Activated naive CD4-positive, alpha-beta T cell treated with anti-CD3 and anti-CD28 coated beads, Interleukin-2, amount 10 ng/mL, durations not matched to agents 7 days and 5 days (primary cell): ENCODE data around the gene RNASEH2C.
"Not testable (repeated sequence)": the region's sequence is repeated elsewhere in the genome, so short reads cannot be mapped to it uniquely, and the experiment has no call there.

Experiments used
- CTCF ChIA-PET: fragments of 350-600 bp; sonication (Branson Sonifier 250); formaldehyde crosslinking; loops from one replicate; lab custom pipeline; 2021; ENCODE audit warnings: antibody characterized with exemption; lab: Charles Lee
- DNase-seq: peaks from one replicate; pipeline ENCODE4 v3.0.0-alpha.2; 2020
- H3K27ac Mint-ChIP-seq: one replicate; pipeline ENCODE4 v1.8.0; 2021; ENCODE audit warnings: mild to moderate bottlenecking, moderate library complexity, mixed read lengths
- H3K27me3 Mint-ChIP-seq: one replicate; pipeline ENCODE4 v1.8.0; 2021; ENCODE audit warnings: mild to moderate bottlenecking, mixed read lengths
- H3K36me3 Mint-ChIP-seq: one replicate; pipeline ENCODE4 v1.8.0; 2021; ENCODE audit warnings: mixed read lengths
- H3K4me1 Mint-ChIP-seq: one replicate; pipeline ENCODE4 v1.8.0; 2021; ENCODE audit warnings: mixed read lengths
- H3K4me3 Mint-ChIP-seq: one replicate; pipeline ENCODE4 v1.8.0; 2021; ENCODE audit warnings: mild to moderate bottlenecking, moderate library complexity, mixed read lengths
- H3K9me3 Mint-ChIP-seq: one replicate; pipeline ENCODE4 v1.8.0; 2021; ENCODE audit warnings: mixed read lengths

Gene RNASEH2C

DNA sequence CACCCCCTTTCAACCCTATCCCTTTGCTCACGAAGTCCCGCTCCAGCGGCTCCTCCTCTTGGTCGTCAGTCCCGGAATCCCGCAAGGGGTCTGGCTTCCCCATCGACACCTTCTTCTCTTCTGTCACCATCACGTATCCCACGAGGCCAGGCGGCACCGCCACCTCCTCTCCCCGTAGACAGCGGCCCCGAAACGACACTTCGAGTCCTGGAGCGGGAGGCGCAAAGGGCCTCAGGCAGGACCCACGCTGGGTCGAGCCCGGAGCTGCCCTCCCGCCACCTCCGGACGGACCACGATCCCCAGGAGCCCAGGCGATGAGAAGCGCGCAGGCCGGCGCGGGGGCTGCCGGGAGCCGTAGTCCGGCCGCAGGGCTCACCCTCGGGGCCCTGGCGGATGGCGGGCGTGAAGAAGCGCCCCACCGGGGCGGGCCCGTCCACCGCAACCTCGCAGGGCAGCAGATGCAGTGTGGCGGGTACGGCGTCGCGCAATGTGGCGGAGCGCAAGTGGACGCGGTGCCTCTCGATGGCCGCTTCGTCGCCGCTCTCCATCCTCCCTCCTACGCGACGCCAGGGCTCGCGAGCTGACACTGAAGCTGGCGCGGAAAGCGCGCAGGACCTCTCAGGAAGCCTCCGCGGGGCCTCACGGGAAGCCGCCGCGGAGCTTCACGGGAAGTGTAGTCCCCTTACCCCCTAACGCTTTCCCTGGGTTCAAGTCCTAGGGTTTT, at the start of gene RNASEH2C:
Gene RNASEH2C (minus strand): TSS at position 588 of the 724 bp plus-strand sequence. CDS start 40 bp downstream, at position 548.
- H3K4me1 Mint-ChIP-seq: peaks cover 40% of the 10 kb centered on the region
- peak within 1 kb of the TSS; percentile 93 for H3K4me3 Mint-ChIP-seq
- H3K27ac Mint-ChIP-seq: peak within 1 kb of the TSS; percentile 87
- peaks cover 33% of the 10 kb centered on the region for H3K36me3 Mint-ChIP-seq
- no peaks in the 10 kb centered on the region for H3K9me3 Mint-ChIP-seq
- H3K27me3 Mint-ChIP-seq: peaks cover 7% of the 10 kb centered on the region
- DNase-seq: peak; percentile 85
- CTCF ChIA-PET: interaction anchor here (0.7 to 3.1 kb wide), 7 partner anchors 8 to 325 kb away, joined by 3 to 13 read pairs (median 3); partner anchors contain the start of genes KAT5 and SIPA1

DNA sequence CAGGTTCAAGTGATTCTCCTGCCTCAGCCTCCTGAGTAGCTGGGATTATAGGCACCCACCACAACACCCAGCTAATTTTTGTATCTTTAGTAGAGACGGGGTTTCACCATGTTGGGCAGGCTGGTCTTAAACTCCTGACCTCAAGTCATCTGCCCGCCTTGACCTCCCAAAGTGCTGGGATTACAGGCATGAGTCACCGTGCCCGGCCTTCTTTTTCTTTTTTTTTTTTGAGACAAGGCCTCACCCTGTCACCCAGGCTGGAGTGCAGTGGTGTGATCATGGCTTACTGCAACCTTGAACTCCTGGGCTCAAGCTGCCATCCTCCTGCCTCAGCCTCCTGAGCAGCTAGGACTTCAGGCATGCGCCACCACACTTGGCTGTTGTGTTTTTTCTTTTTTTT, 47.2 kb upstream of the RNASEH2C start:
- not testable (repeated sequence) for H3K36me3 Mint-ChIP-seq, H3K9me3 Mint-ChIP-seq, DNase-seq, H3K27ac Mint-ChIP-seq, H3K4me1 Mint-ChIP-seq, H3K27me3 Mint-ChIP-seq, H3K4me3 Mint-ChIP-seq
- CTCF ChIA-PET: interaction anchor here (1.7 kb wide), 1 partner anchor 56 kb away, joined by 4 read pairs; the partner anchor contains the start of gene KAT5

DNA sequence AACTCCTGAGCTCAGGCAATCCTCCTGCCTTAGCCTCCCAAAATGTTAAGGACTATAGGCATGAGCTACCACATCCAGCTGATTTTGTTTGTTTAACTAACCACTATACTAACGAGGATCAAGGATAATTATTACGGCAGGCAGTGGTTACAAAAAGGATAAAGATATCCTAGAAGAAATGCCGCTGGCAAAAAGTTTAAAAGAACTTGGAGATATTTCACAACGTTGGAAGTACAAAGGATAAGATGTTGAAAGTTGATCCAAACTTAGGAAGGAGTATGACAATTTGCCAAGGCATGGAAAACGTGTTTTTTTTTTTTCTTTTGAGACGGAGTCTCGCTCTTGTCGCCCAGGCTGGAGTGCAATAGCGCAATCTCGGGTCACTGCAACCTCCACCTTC, 46.8 kb upstream of the RNASEH2C start:
- Mint-ChIP-seq H3K27ac (no peak overlapping the region), H3K4me1 (peaks cover 3% of the 10 kb centered on the region), H3K36me3 (no peaks in the 10 kb centered on the region), H3K27me3 (peaks cover 9% of the 10 kb centered on the region), H3K9me3 (no peaks in the 10 kb centered on the region), H3K4me3 (no peak overlapping the region)
- CTCF ChIA-PET: interaction anchor here (1.7 to 2.8 kb wide), 2 partner anchors 11 to 56 kb away, joined by 4 to 13 read pairs; partner anchors contain the start of gene KAT5
- DNase-seq: no peak

DNA sequence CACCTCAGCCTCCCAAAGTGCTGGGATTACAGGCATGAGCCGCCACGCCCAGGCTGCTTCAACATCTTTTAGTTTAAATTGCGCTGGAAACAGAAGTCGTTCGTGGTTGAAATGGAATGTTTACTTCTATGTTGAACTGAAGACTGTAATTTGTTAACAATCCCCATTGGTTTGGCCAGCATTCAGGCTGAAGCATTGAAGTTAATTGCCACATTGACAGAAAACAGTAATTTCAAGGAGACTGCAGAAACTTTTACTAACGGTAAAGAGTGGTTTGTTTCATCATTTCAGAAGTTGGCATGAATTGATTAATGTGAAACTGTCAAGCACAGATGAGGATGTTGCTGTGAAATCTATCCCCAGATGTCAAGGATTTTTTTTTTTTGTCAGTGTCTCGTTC, 45.9 kb upstream of the RNASEH2C start:
- DNase-seq: no peak
- H3K27me3 Mint-ChIP-seq: peaks cover 9% of the 10 kb centered on the region
- CTCF ChIA-PET: interaction anchor here (0.9 to 2.8 kb wide), 2 partner anchors 12 to 13 kb away, joined by 3 to 13 read pairs; no protein-coding TSS in a partner anchor
- peaks cover 3% of the 10 kb centered on the region for H3K4me1 Mint-ChIP-seq
- no peaks in the 10 kb centered on the region for H3K9me3 Mint-ChIP-seq
- H3K4me3 Mint-ChIP-seq: no peak overlapping the region
- no peak overlapping the region for H3K27ac Mint-ChIP-seq
- no peaks in the 10 kb centered on the region for H3K36me3 Mint-ChIP-seq

DNA sequence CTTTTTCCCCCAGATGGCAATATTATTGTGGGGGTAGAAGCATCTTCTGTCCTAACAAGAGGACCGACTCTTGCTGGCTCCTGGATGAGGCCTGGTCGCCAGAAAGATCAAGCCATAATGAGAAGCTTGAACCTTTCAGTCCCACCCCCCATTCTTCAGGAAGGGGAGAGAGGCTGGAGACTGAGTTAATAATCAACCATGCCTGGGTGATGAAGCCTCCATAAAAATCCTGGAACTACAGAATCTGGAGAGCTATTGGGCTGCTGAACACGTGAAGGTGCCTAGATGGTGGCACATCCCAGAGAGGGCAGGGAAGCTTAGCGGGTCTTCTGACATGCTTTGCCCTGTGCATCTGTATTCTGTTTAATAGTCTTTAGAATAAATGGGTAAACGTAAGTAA, 43.8 kb upstream of the RNASEH2C start:
- Mint-ChIP-seq H3K9me3 (no peaks in the 10 kb centered on the region), H3K36me3 (no peaks in the 10 kb centered on the region), H3K4me1 (no peaks in the 10 kb centered on the region), H3K27ac (no peak overlapping the region), H3K27me3 (peaks cover 16% of the 10 kb centered on the region), H3K4me3 (no peak overlapping the region)
- CTCF ChIA-PET: interaction anchor here (0.6 to 2.8 kb wide), 4 partner anchors 12 to 58 kb away, joined by 3 to 13 read pairs (median 4); no protein-coding TSS in a partner anchor
- no peak for DNase-seq

DNA sequence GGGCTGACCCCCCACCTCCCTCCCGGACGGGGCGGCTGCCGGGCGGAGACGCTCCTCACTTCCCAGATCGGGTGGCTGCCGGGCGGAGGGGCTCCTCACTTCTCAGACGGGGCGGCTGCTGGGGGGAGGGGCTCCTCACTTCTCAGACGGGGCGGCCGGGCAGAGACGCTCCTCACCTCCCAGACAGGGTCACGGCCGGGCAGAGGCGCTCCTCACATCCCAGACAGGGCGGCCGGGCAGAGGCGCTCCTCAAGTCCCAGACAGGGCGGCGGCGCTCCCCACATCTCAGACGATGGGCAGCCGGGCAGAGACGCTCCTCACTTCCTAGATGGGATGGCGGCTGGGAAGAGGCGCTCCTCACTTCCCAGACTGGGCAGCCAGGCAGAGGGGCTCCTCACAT, 42.2 kb upstream of the RNASEH2C start:
- DNase-seq, H3K9me3 Mint-ChIP-seq, H3K4me3 Mint-ChIP-seq, H3K36me3 Mint-ChIP-seq, H3K4me1 Mint-ChIP-seq, CTCF ChIA-PET, H3K27ac Mint-ChIP-seq: not testable (repeated sequence)
- H3K27me3 Mint-ChIP-seq: peaks cover 26% of the 10 kb centered on the region

DNA sequence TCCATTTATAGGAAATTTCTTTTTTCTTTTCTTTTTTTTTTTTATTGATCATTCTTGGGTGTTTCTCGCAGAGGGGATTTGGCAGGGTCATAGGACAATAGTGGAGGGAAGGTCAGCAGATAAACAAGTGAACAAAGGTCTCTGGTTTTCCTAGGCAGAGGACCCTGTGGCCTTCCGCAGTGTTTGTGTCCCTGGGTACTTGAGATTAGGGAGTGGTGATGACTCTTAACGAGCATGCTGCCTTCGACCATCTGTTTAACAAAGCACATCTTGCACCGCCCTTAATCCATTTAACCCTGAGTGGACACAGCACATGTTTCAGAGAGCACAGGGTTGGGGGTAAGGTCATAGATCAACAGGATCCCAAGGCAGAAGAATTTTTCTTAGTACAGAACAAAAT, 41.6 kb upstream of the RNASEH2C start:
- CTCF ChIA-PET: interaction anchor here (1.3 kb wide), 1 partner anchor 9 kb away, joined by 3 read pairs; no protein-coding TSS in a partner anchor
- H3K27ac Mint-ChIP-seq, DNase-seq, H3K4me1 Mint-ChIP-seq, H3K36me3 Mint-ChIP-seq, H3K4me3 Mint-ChIP-seq, H3K9me3 Mint-ChIP-seq: not testable (repeated sequence)
- peaks cover 26% of the 10 kb centered on the region for H3K27me3 Mint-ChIP-seq

DNA sequence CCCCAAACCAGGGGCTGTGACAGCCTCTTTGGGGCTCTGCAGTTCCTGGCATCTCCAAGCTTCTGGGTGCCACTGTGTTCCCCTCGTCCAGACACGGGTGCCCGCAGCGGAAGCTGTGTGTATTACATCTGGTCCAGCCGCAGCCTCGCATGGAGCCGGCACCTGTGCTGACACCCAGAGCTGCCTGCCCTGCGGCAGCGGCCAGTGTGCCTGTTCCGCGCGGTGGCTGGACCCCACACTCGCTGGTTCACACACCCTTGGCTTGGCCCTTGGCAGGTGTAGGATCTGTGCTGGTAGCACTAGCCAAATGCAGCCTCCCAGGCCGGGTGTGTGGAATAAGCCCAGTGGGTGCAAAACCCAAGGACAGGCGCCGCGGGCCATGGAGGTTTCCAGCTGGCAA, 24.5 kb upstream of the RNASEH2C start:
- DNase-seq: no peak
- Mint-ChIP-seq H3K9me3 (no peaks in the 10 kb centered on the region), H3K27ac (no peak overlapping the region), H3K36me3 (no peaks in the 10 kb centered on the region), H3K27me3 (peaks cover 60% of the 10 kb centered on the region), H3K4me1 (no peaks in the 10 kb centered on the region), H3K4me3 (no peak overlapping the region)
- CTCF ChIA-PET: no interaction called here

DNA sequence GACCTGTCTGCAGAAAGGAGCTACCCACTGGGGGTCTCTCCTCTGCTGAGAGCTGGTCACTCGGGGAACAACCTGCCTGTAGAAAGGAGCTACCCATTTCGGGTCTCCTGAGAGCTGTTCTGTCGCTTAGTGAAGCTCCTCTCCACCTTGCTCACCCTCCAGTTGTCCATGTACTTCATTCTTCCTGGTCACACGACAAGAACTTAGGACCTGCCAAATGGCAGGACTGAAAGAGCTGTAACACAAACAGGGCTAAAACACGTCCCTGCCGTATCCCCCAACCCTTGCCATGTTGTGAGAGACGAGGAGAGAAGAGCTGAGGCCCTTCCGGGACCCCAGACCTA, 24.1 kb upstream of the RNASEH2C start:
- H3K27ac Mint-ChIP-seq: no peak overlapping the region
- DNase-seq: no peak
- no peaks in the 10 kb centered on the region for H3K4me1 Mint-ChIP-seq
- H3K4me3 Mint-ChIP-seq: no peak overlapping the region
- CTCF ChIA-PET: no interaction called here
- no peaks in the 10 kb centered on the region for H3K9me3 Mint-ChIP-seq
- H3K36me3 Mint-ChIP-seq: no peaks in the 10 kb centered on the region
- peaks cover 57% of the 10 kb centered on the region for H3K27me3 Mint-ChIP-seq

DNA sequence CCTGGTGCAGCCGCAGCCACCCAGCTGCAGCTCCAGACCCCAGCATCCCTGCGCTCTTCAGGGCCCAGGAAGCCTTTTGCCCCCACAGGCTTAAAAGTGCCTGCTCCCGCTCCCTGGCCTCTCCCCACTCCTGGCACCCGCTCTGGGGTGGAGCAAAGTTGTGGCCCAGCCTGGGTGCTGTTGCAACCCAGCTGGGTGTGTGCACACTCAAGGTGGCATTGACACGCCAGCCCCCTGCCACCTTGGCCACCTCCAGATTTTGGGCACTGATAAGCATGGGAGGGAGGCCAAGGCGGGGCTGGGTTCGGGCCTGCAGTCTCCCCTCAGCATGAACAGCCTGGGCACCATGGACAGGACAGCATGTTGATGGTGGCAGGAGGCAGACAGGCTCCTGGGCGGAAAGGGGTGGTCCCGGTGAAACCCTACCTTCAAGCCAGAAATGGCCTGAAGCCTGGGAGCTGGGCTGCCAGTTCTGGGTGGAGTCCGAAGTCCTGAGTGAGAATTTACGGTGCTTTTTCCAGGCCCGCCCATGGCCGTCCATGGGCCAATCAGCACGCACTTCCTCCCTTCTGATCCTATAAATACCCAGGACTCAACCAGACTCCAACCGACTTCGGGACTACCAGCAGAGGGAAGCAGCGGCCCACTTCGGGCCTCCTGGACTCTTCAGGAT, 23.6 kb upstream of the RNASEH2C start:
- CTCF ChIA-PET: no interaction called here
- Mint-ChIP-seq H3K4me3 (no peak overlapping the region), H3K36me3 (no peaks in the 10 kb centered on the region), H3K27ac (no peak overlapping the region), H3K4me1 (no peaks in the 10 kb centered on the region), H3K27me3 (peaks cover 52% of the 10 kb centered on the region), H3K9me3 (no peaks in the 10 kb centered on the region)
- DNase-seq: no peak

DNA sequence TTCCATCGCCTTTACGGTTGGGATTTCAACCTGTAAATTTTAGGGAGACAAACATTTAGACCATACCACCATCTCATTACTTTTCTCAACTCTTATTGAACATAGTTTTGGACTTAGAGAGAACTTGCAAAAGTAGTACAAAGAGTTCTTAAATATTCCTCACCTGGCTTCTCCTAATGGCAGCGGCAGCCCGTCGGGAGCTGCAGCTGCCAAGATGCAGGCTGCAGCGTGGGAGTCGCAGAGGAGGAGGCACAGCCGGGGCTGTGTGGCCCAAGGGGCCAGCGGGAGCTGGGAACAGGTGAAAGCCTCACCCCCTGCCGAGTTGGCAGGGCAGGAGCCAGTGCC, 23.1 kb upstream of the RNASEH2C start:
- Mint-ChIP-seq H3K36me3 (no peaks in the 10 kb centered on the region), H3K4me1 (no peaks in the 10 kb centered on the region), H3K27ac (no peak overlapping the region), H3K4me3 (no peak overlapping the region), H3K27me3 (peaks cover 52% of the 10 kb centered on the region), H3K9me3 (no peaks in the 10 kb centered on the region)
- CTCF ChIA-PET: no interaction called here
- no peak for DNase-seq

DNA sequence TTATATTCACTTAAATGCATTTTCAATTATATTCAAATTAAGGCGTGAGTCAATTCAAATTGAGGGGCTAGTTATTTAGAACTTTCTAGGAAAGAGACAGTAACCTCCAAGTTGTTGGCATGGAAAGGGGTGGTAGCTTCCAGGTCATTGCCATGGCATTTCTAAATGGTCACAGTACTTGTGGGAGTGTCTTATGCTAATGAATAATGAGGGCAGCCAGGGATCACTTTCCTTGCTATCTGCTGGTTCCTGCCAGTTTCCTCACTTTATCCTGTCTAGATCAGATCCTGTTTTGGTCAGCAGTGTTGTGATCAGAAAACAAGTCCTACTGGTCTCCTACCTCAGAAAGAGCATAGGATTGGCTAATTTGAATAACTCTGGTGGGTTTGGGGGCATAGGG, 21.8 kb upstream of the RNASEH2C start:
- no peak for DNase-seq

DNA sequence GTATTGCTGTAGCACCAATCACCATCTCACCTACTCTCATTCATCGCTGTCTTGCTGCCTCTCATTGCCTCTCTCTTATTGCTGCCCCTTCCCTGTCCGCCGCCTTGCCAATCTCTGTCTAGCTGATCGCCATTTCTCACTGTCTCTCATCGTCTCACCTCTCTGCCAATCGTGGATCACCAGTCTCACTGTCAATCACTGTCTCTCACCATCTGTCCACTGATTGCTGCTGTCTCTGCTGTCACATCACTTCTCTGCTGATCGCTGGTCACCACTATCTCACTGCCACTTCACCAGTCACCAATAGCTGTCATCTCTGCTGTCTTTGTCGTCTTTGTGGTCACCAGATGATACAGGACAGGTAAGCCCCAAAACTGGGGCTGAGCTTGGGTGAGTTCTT, 20.6 kb upstream of the RNASEH2C start:
- no peak for DNase-seq
- CTCF ChIA-PET: no interaction called here
- no peaks in the 10 kb centered on the region for H3K4me1 Mint-ChIP-seq
- peaks cover 46% of the 10 kb centered on the region for H3K27me3 Mint-ChIP-seq
- H3K27ac Mint-ChIP-seq: no peak overlapping the region
- no peak overlapping the region for H3K4me3 Mint-ChIP-seq
- H3K9me3 Mint-ChIP-seq: peaks cover 7% of the 10 kb centered on the region
- no peaks in the 10 kb centered on the region for H3K36me3 Mint-ChIP-seq

More for the DNA sequence above, 21.8 kb upstream of the RNASEH2C start:
- CTCF ChIA-PET: no interaction called here
- no peaks in the 10 kb centered on the region for H3K9me3 Mint-ChIP-seq
- H3K4me3 Mint-ChIP-seq: no peak overlapping the region
- no peaks in the 10 kb centered on the region for H3K4me1 Mint-ChIP-seq
- H3K27ac Mint-ChIP-seq: no peak overlapping the region
- peaks cover 56% of the 10 kb centered on the region for H3K27me3 Mint-ChIP-seq
- no peaks in the 10 kb centered on the region for H3K36me3 Mint-ChIP-seq

DNA sequence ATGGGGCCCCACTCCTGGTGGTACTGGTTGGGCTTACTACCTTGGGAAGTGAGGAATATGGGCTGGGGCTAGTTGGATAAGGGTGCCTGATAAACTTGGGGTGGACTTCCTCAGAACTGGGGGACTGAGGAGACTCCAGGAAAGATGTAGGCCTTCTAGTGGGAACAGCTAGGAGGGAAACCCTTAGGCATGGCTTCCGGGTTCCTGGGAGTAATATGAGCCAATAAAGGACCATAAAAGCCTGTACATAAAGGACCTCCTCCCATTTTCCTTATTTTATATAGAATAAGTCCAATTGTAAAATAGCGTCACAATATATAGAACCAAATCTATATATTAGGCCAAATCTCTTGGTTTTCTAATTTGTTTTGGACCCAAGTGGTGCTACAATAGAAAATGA, 18.4 kb upstream of the RNASEH2C start:
- Mint-ChIP-seq H3K4me1 (no peaks in the 10 kb centered on the region), H3K4me3 (no peak overlapping the region), H3K27ac (no peak overlapping the region), H3K36me3 (no peaks in the 10 kb centered on the region), H3K9me3 (peaks cover 7% of the 10 kb centered on the region), H3K27me3 (peaks cover 47% of the 10 kb centered on the region)
- CTCF ChIA-PET: no interaction called here
- no peak for DNase-seq

DNA sequence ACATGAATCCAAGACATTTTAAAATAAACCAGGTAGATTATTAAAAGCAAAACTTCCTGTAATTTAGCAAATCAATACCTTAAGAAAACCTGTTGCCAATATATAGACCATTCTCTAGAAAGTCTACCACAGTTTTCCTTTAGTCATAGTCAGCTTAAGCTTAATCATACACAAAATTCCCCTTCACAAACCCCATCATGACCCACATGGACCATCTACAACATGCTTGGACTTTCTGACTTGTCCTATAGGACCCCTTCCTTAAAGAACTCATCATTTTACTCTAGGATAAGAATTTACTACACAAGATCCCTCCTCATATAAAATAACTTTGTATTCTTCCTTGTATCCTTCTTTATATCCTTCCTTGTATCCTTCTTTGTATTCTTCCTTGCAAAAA, 16.2 kb upstream of the RNASEH2C start:
- CTCF ChIA-PET: no interaction called here
- H3K4me3 Mint-ChIP-seq: no peak overlapping the region
- H3K27me3 Mint-ChIP-seq: peaks cover 61% of the 10 kb centered on the region
- peaks cover 7% of the 10 kb centered on the region for H3K9me3 Mint-ChIP-seq
- no peak for DNase-seq
- no peak overlapping the region for H3K27ac Mint-ChIP-seq
- no peaks in the 10 kb centered on the region for H3K4me1 Mint-ChIP-seq
- no peaks in the 10 kb centered on the region for H3K36me3 Mint-ChIP-seq
